Neural cell (in vitro differentiated cells): Measurements from ENCODE around the gene HEXIM1. TPM values are rescaled to one million over a fixed set of nuclear protein-coding genes. Genes with fewer than 3 reads are reported as not detected.

Experiments used
- H2AFZ ChIP-seq: fragments of 200-600, 300-800 bp; sonication (generic), shearing (Covaris generic); 2 replicates; pipeline ENCODE4 v1.6.0; 2014; ENCODE audit warnings: low read depth, mild to moderate bottlenecking, antibody characterized with exemption, low read length, moderate library complexity
- H3F3A ChIP-seq: fragments of 200-600 bp; shearing (Covaris generic); 2 replicates; pipeline ENCODE4 v1.6.1; 2016; ENCODE audit warnings: mild to moderate bottlenecking, moderate library complexity, mixed read lengths, antibody characterized with exemption, low read length; ENCODE audit not compliant: insufficient read depth, poor library complexity, severe bottlenecking
- H3K27ac ChIP-seq: fragments of 200-600, 300-800 bp; sonication (generic), shearing (Covaris generic); 2 replicates; pipeline ENCODE4 v1.5.1; 2014; ENCODE audit warnings: mild to moderate bottlenecking, low read length, moderate library complexity
- H3K27me3 ChIP-seq: fragments of 300-800, 200-600 bp; sonication (generic), shearing (Covaris generic); 2 replicates; pipeline ENCODE4 v1.6.0; 2014; ENCODE audit warnings: mild to moderate bottlenecking, low read depth, low read length, moderate library complexity; ENCODE audit not compliant: insufficient read depth
- H3K36me3 ChIP-seq: fragments of 300-800, 200-600 bp; sonication (generic), shearing (Covaris generic); 2 replicates; pipeline ENCODE4 v1.5.1; 2014; ENCODE audit warnings: mild to moderate bottlenecking, antibody characterized with exemption, low read length, moderate library complexity; ENCODE audit not compliant: insufficient read depth
- H3K4me2 ChIP-seq: fragments of 300-800, 200-600 bp; sonication (generic), shearing (Covaris generic); 2 replicates; pipeline ENCODE4 v1.6.0; 2014; ENCODE audit warnings: mild to moderate bottlenecking, low read length
- H3K4me3 ChIP-seq: fragments of 300-800, 200-600 bp; sonication (generic), shearing (Covaris generic); 2 replicates; pipeline ENCODE4 v1.5.1; 2014; ENCODE audit warnings: mild to moderate bottlenecking, low read length, moderate library complexity
- H3K79me2 ChIP-seq: fragments of 200-600 bp; shearing (Covaris generic); replicated peaks from 2 replicates; pipeline ENCODE4 v1.6.0; 2014; ENCODE audit warnings: mild to moderate bottlenecking, low read length, moderate library complexity; ENCODE audit not compliant: insufficient read depth
- H3K9ac ChIP-seq: fragments of 300-800, 200-600 bp; sonication (generic), shearing (Covaris generic); 2 replicates; pipeline ENCODE4 v1.6.1; 2016; ENCODE audit warnings: mild to moderate bottlenecking, low read length, mixed read lengths
- H3K9me2 ChIP-seq: fragments of 200-600 bp; shearing (Covaris generic); 2 replicates; pipeline ENCODE4 v1.6.1; 2016; ENCODE audit warnings: mild to moderate bottlenecking, low read length, mixed read lengths; ENCODE audit not compliant: insufficient read depth
- H3K9me3 ChIP-seq: fragments of 200-600, 300-800 bp; sonication (generic), shearing (Covaris generic); 2 replicates; pipeline ENCODE4 v1.6.1; 2016; ENCODE audit warnings: mild to moderate bottlenecking, mixed run types, low read length, moderate library complexity, mixed read lengths
- H4K20me1 ChIP-seq: fragments of 200-600 bp; shearing (Covaris generic); 2 replicates; pipeline ENCODE4 v1.6.1; 2016; ENCODE audit warnings: mild to moderate bottlenecking, mixed run types; ENCODE audit not compliant: insufficient read depth
- EP300 ChIP-seq: fragments of 450-650 bp; conservative IDR thresholded peaks from 2 replicates; pipeline ENCODE4 v1.6.1; 2014; ENCODE audit warnings: antibody characterized with exemption, mild to moderate bottlenecking, moderate library complexity; ENCODE audit not compliant: poor library complexity, severe bottlenecking
- EZH2 ChIP-seq: fragments of 200-600, 300-800 bp; shearing (Covaris generic), sonication (generic); IDR thresholded peaks from 2 replicates; pipeline ENCODE4 v1.6.1; 2014; ENCODE audit warnings: antibody characterized with exemption, low read length, borderline replicate concordance, mild to moderate bottlenecking; ENCODE audit not compliant: insufficient read depth, poor library complexity, severe bottlenecking
- MXI1 ChIP-seq: fragments of 450-650 bp; conservative IDR thresholded peaks from 2 replicates; pipeline ENCODE4 v1.6.1; 2014; ENCODE audit warnings: antibody characterized with exemption, mild to moderate bottlenecking; ENCODE audit not compliant: poor library complexity, severe bottlenecking
- POLR2AphosphoS5 ChIP-seq: IDR thresholded peaks from 2 replicates; pipeline ENCODE4 v1.6.1; 2012
- RAD21 ChIP-seq: fragments of 450-650 bp; conservative IDR thresholded peaks from 2 replicates; pipeline ENCODE4 v1.6.1; 2014; ENCODE audit warnings: antibody characterized with exemption, mild to moderate bottlenecking, moderate library complexity
- SMC3 ChIP-seq: fragments of 450-650 bp; conservative IDR thresholded peaks from 2 replicates; pipeline ENCODE4 v1.6.1; 2014; ENCODE audit warnings: antibody characterized with exemption, mild to moderate bottlenecking, moderate library complexity; ENCODE audit not compliant: poor library complexity
- TAF1 ChIP-seq: IDR thresholded peaks from 2 replicates; pipeline ENCODE4 v1.6.1; 2012; ENCODE audit warnings: low read depth
- polyA plus RNA-seq: library from polyadenylated mRNA; depleted of rRNA; stranded (reverse); fragments of >200 nt; gene quantifications from 2 replicates; pipeline ENCODE4 v1.2.3, GENCODE V29; 2014
- TF ChIP-seq, protein P1 (sequence below): fragments of 450-650 bp; IDR thresholded peaks from 2 replicates; pipeline ENCODE4 v1.5.1; 2014; ENCODE audit warnings: antibody characterized with exemption, mild to moderate bottlenecking, moderate library complexity; ENCODE audit not compliant: poor library complexity, severe bottlenecking
- TF ChIP-seq, protein P2 (sequence below): IDR thresholded peaks from 2 replicates; pipeline ENCODE4 v1.6.1; 2012; ENCODE audit warnings: borderline replicate concordance

HEXIM1 gene
- polyA plus RNA-seq, 1 donor from 2014 or later: 9.0 TPM

DNA sequence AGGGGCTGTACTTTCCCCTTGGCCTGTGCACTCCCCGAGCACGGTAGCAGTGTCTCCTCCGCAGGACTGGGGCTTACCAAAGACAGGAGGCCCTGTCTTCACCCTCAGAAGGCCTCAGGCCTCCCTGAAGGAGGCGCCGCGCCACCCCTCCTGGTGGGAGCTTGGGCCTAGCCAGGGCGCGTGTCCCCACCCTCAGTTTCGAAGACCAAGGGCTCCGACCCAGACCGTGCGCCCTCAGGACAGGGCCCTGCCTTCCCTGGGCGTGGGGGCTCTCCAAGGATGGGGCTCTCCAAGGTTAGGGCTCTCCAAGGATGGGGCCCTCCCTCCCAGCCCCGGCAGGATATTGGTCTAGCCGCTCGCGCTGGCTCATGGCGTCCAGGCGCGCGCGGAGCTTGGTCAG is 27.7 kb upstream of the HEXIM1 start:
- H3K36me3 ChIP-seq: no peaks in the 10 kb centered on the region
- H3K4me2 ChIP-seq: no peak overlapping the region
- no peak overlapping the region for H2AFZ ChIP-seq
- no peak overlapping the region for H3K9ac ChIP-seq
- TF ChIP-seq, protein P1, sequence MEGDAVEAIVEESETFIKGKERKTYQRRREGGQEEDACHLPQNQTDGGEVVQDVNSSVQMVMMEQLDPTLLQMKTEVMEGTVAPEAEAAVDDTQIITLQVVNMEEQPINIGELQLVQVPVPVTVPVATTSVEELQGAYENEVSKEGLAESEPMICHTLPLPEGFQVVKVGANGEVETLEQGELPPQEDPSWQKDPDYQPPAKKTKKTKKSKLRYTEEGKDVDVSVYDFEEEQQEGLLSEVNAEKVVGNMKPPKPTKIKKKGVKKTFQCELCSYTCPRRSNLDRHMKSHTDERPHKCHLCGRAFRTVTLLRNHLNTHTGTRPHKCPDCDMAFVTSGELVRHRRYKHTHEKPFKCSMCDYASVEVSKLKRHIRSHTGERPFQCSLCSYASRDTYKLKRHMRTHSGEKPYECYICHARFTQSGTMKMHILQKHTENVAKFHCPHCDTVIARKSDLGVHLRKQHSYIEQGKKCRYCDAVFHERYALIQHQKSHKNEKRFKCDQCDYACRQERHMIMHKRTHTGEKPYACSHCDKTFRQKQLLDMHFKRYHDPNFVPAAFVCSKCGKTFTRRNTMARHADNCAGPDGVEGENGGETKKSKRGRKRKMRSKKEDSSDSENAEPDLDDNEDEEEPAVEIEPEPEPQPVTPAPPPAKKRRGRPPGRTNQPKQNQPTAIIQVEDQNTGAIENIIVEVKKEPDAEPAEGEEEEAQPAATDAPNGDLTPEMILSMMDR: no peak
- TF ChIP-seq EP300 (no peak), EZH2 (no peak), MXI1 (no peak), TAF1 (no peak)
- H3K27ac ChIP-seq: no peak overlapping the region
- no peaks in the 10 kb centered on the region for H3K9me2 ChIP-seq
- no peaks in the 10 kb centered on the region for H3K9me3 ChIP-seq
- H3F3A ChIP-seq: no peaks in the 10 kb centered on the region
- no peaks in the 10 kb centered on the region for H3K79me2 ChIP-seq
- H3K27me3 ChIP-seq: no peaks in the 10 kb centered on the region
- H4K20me1 ChIP-seq: no peaks in the 10 kb centered on the region
- no peak overlapping the region for H3K4me3 ChIP-seq

DNA sequence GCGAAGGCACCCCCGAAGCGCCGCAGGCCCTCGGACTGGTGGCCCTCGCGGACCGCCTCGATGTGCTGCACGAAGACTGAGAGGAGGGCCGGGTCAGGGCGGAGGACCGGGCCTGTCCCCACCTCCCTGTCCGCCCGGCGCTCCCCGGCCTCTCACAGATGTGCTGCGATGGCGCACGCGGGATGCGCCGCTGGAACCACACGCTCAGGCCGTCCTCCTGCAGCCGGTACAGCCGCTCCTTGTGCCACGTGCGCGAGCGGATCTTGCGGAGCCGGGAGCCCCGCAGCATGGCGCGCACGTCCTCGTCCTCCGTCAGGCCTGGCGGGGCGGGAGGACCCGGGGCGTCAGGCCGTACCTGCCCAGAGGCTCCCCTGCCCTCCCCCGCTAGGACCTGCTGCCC is 27.2 kb upstream of the HEXIM1 start:
- Histone ChIP-seq H3K9me2 (no peaks in the 10 kb centered on the region), H2AFZ (no peak overlapping the region), H3K4me2 (no peak overlapping the region), H3K79me2 (no peaks in the 10 kb centered on the region), H3K9ac (no peak overlapping the region), H3F3A (no peaks in the 10 kb centered on the region), H4K20me1 (no peaks in the 10 kb centered on the region), H3K36me3 (no peaks in the 10 kb centered on the region), H3K27me3 (no peaks in the 10 kb centered on the region), H3K4me3 (no peak overlapping the region), H3K27ac (no peak overlapping the region), H3K9me3 (no peaks in the 10 kb centered on the region)
- TF ChIP-seq MXI1 (no peak), EZH2 (no peak), EP300 (no peak), TAF1 (no peak), POLR2AphosphoS5 (no peak), SMC3 (no peak), RAD21 (no peak)
- TF ChIP-seq, protein P2, sequence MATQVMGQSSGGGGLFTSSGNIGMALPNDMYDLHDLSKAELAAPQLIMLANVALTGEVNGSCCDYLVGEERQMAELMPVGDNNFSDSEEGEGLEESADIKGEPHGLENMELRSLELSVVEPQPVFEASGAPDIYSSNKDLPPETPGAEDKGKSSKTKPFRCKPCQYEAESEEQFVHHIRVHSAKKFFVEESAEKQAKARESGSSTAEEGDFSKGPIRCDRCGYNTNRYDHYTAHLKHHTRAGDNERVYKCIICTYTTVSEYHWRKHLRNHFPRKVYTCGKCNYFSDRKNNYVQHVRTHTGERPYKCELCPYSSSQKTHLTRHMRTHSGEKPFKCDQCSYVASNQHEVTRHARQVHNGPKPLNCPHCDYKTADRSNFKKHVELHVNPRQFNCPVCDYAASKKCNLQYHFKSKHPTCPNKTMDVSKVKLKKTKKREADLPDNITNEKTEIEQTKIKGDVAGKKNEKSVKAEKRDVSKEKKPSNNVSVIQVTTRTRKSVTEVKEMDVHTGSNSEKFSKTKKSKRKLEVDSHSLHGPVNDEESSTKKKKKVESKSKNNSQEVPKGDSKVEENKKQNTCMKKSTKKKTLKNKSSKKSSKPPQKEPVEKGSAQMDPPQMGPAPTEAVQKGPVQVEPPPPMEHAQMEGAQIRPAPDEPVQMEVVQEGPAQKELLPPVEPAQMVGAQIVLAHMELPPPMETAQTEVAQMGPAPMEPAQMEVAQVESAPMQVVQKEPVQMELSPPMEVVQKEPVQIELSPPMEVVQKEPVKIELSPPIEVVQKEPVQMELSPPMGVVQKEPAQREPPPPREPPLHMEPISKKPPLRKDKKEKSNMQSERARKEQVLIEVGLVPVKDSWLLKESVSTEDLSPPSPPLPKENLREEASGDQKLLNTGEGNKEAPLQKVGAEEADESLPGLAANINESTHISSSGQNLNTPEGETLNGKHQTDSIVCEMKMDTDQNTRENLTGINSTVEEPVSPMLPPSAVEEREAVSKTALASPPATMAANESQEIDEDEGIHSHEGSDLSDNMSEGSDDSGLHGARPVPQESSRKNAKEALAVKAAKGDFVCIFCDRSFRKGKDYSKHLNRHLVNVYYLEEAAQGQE: no peak
- TF ChIP-seq, protein P1: no peak
